HG03432 (cell line): ENCODE results near the gene CAMTA1.
"Not testable (repeated sequence)": the region's sequence is repeated elsewhere in the genome, so short reads cannot be mapped to it uniquely, and the experiment has no call there.

Experiments used
- ATAC-seq: cut with Tn5 transposase; IDR thresholded peaks from one replicate; pipeline ENCODE4 v1.9.1; 2021; ENCODE audit warnings: mild to moderate bottlenecking, moderate library complexity; ENCODE audit not compliant: unreplicated experiment

Gene CAMTA1

GRCh38 chr1:7389906-7390603 lies 604.8 kb downstream of the CAMTA1 start:
- no peak for ATAC-seq

- no peak for ATAC-seq
These were observed 605.3 kb downstream of the CAMTA1 start for GRCh38 chr1:7390604-7391000.

- no peak for ATAC-seq
These were observed 607.9 kb downstream of the CAMTA1 start for GRCh38 chr1:7393136-7393535.

GRCh38 chr1:7395251-7395650 lies 610.0 kb downstream of the CAMTA1 start:
- no peak for ATAC-seq

GRCh38 chr1:7398982-7399381 lies 613.7 kb downstream of the CAMTA1 start:
- ATAC-seq: no peak

GRCh38 chr1:7399514-7400125 lies 614.4 kb downstream of the CAMTA1 start:
- ATAC-seq: no peak

GRCh38 chr1:7400566-7400965 lies 615.3 kb downstream of the CAMTA1 start:
- no peak for ATAC-seq

- ATAC-seq: no peak
These were observed 616.7 kb downstream of the CAMTA1 start for GRCh38 chr1:7401814-7402547.

- ATAC-seq: no peak
These were observed 617.2 kb downstream of the CAMTA1 start for GRCh38 chr1:7402548-7402850.

- ATAC-seq: no peak
These were observed 618.2 kb downstream of the CAMTA1 start for GRCh38 chr1:7403265-7404045.

GRCh38 chr1:7404046-7404742 lies 618.9 kb downstream of the CAMTA1 start:
- no peak for ATAC-seq

- no peak for ATAC-seq
These were observed 620.7 kb downstream of the CAMTA1 start for GRCh38 chr1:7405844-7406500.

- no peak for ATAC-seq
These were observed 621.6 kb downstream of the CAMTA1 start for GRCh38 chr1:7406641-7407543.

- ATAC-seq: no peak
These were observed 622.3 kb downstream of the CAMTA1 start for GRCh38 chr1:7407544-7407895.

- no peak for ATAC-seq
These were observed 622.9 kb downstream of the CAMTA1 start for GRCh38 chr1:7407980-7408770.

GRCh38 chr1:7408771-7409150 lies 623.5 kb downstream of the CAMTA1 start:
- ATAC-seq: no peak

GRCh38 chr1:7409278-7409677 lies 624.0 kb downstream of the CAMTA1 start:
- no peak for ATAC-seq

GRCh38 chr1:7410156-7410555 lies 624.9 kb downstream of the CAMTA1 start:
- ATAC-seq: no peak

GRCh38 chr1:7417618-7418017 lies 632.4 kb downstream of the CAMTA1 start:
- ATAC-seq: not testable (repeated sequence)
